SU-DHL-6 (cell line): ENCODE data around the gene FAM118A.

Source experiments
- H2AFZ ChIP-seq: fragments of 200-600 bp; sonication (generic); 2 replicates; pipeline ENCODE4 v1.6.1; 2014; ENCODE audit warnings: low read depth, mild to moderate bottlenecking, moderate library complexity, mixed read lengths, antibody characterized with exemption, low read length; ENCODE audit not compliant: severe bottlenecking
- H3F3A ChIP-seq: fragments of 200-600 bp; shearing (Covaris generic); 2 replicates; pipeline ENCODE4 v1.6.0; 2016; ENCODE audit warnings: antibody characterized with exemption, mild to moderate bottlenecking; ENCODE audit not compliant: insufficient read depth
- H3K27ac ChIP-seq: fragments of 200-600 bp; sonication (generic); 2 replicates; pipeline ENCODE4 v1.5.1; 2016; ENCODE audit warnings: low read depth, mild to moderate bottlenecking, low read length, moderate library complexity, mixed read lengths
- H3K27me3 ChIP-seq: fragments of 200-600 bp; sonication (generic), shearing (Covaris generic); 2 replicates; pipeline ENCODE4 v1.6.0; 2014; ENCODE audit warnings: mild to moderate bottlenecking, low read length
- H3K36me3 ChIP-seq: fragments of 200-600 bp; sonication (generic); 2 replicates; pipeline ENCODE4 v1.6.1; 2014; ENCODE audit warnings: mild to moderate bottlenecking, low read length, mixed read lengths
- H3K4me2 ChIP-seq: fragments of 300-600, 200-600 bp; shearing (Covaris generic), sonication (generic); 2 replicates; pipeline ENCODE4 v1.6.0; 2014; ENCODE audit warnings: low read length, low read depth, mild to moderate bottlenecking; ENCODE audit not compliant: poor library complexity, severe bottlenecking
- H3K4me3 ChIP-seq: fragments of 200-600 bp; sonication (generic); 2 replicates; pipeline ENCODE4 v1.5.1; 2014; ENCODE audit warnings: antibody characterized with exemption, low read length, mild to moderate bottlenecking, mixed read lengths; ENCODE audit not compliant: insufficient read depth, poor library complexity, severe bottlenecking
- H3K79me2 ChIP-seq: fragments of 200-600 bp; sonication (generic); 2 replicates; pipeline ENCODE4 v1.6.1; 2014; ENCODE audit warnings: mild to moderate bottlenecking, low read length, moderate library complexity; ENCODE audit not compliant: insufficient read depth
- H3K9ac ChIP-seq: fragments of 200-600 bp; sonication (generic); 2 replicates; pipeline ENCODE4 v1.7.0; 2014; ENCODE audit warnings: mild to moderate bottlenecking, low read length
- H3K9me2 ChIP-seq: fragments of 200-600 bp; sonication (generic); replicated peaks from 2 replicates; pipeline ENCODE4 v1.6.1; 2014; ENCODE audit warnings: low read length; ENCODE audit not compliant: insufficient read depth
- H3K9me3 ChIP-seq: fragments of 200-600 bp; sonication (generic); 2 replicates; pipeline ENCODE4 v1.6.1; 2014; ENCODE audit warnings: low read length, mixed read lengths; ENCODE audit not compliant: insufficient read depth
- H4K20me1 ChIP-seq: fragments of 200-600 bp; sonication (generic); 2 replicates; pipeline ENCODE4 v1.6.1; 2014; ENCODE audit warnings: low read depth, mild to moderate bottlenecking, antibody characterized with exemption, low read length, moderate library complexity, mixed read lengths
- CTCF ChIP-seq: fragments of 200-600 bp; sonication (generic); IDR thresholded peaks from one replicate; pipeline ENCODE4 v1.5.1; 2017; ENCODE audit warnings: antibody characterized with exemption, mild to moderate bottlenecking, low read length, moderate library complexity; ENCODE audit not compliant: insufficient read depth, poor library complexity, severe bottlenecking
- EZH2phosphoT487 ChIP-seq: fragments of 200-600 bp; sonication (generic), shearing (Covaris generic); conservative IDR thresholded peaks from 2 replicates; pipeline ENCODE4 v1.6.1; 2018; ENCODE audit warnings: mild to moderate bottlenecking, antibody characterized with exemption, low read length, moderate library complexity, mixed read lengths

The FAM118A gene

GRCh38 chr22:45328822-45329529 lies 19.2 kb downstream of the FAM118A start:
- Histone ChIP-seq H3K27me3 (no peaks in the 10 kb centered on the region), H2AFZ (no peak overlapping the region), H4K20me1 (no peaks in the 10 kb centered on the region), H3K36me3 (no peaks in the 10 kb centered on the region), H3K79me2 (no peaks in the 10 kb centered on the region), H3K4me3 (no peak overlapping the region), H3K9me2 (no peaks in the 10 kb centered on the region), H3K9ac (no peak overlapping the region), H3F3A (no peaks in the 10 kb centered on the region), H3K9me3 (no peaks in the 10 kb centered on the region), H3K27ac (no peak overlapping the region), H3K4me2 (no peak overlapping the region)
- TF ChIP-seq EZH2phosphoT487 (no peak), CTCF (no peak)

GRCh38 chr22:45329530-45329936 lies 19.8 kb downstream of the FAM118A start:
- Histone ChIP-seq H3K9me2 (no peaks in the 10 kb centered on the region), H3K27me3 (no peaks in the 10 kb centered on the region), H3K27ac (no peak overlapping the region), H4K20me1 (no peaks in the 10 kb centered on the region), H3K4me2 (no peak overlapping the region), H3K36me3 (no peaks in the 10 kb centered on the region), H2AFZ (no peak overlapping the region), H3K4me3 (no peak overlapping the region), H3K9ac (no peak overlapping the region), H3F3A (no peaks in the 10 kb centered on the region), H3K79me2 (no peaks in the 10 kb centered on the region), H3K9me3 (no peaks in the 10 kb centered on the region)
- TF ChIP-seq EZH2phosphoT487 (no peak), CTCF (no peak)

DNA sequence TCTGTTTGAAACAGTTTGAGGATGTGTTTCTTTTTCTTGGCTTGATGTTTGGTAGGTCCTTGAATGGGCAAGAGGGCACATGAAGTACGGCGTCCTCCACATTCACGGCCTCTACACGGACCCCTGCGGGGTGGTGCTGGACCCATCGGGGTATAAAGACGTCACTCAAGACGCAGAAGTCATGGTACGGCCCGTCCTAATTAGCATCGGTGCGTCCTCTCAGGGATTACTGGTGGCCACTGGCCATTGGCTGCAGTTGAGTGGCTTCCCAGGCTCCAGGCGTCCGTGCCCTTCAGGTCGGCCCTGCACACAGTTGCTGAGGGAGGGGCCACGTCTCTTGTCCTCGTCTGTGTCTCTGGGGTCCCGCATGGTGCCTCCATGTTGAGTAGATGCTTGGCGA lies 20.8 kb downstream of the FAM118A start:
- Histone ChIP-seq H3K79me2 (no peaks in the 10 kb centered on the region), H3F3A (no peaks in the 10 kb centered on the region), H3K9me3 (no peaks in the 10 kb centered on the region), H3K4me3 (no peak overlapping the region), H3K9ac (no peak overlapping the region), H3K27me3 (no peaks in the 10 kb centered on the region), H3K9me2 (no peaks in the 10 kb centered on the region), H3K4me2 (no peak overlapping the region), H4K20me1 (no peaks in the 10 kb centered on the region), H3K36me3 (no peaks in the 10 kb centered on the region), H2AFZ (no peak overlapping the region), H3K27ac (no peak overlapping the region)
- no peak for TF ChIP-seq EZH2phosphoT487
- TF ChIP-seq CTCF: no peak
